Vagina (tissue), 2 donors: ENCODE measurements around the gene ATP6V0C. TPM values are rescaled to one million over a fixed set of nuclear protein-coding genes. Genes with fewer than 3 reads are reported as not detected.

Experiments used
- DNase-seq, 2 donors: peaks; one replicate each; pipeline ENCODE4 v3.0.0-alpha.2; 2017; ENCODE audit errors: extremely low spot score in 2 of 2
- H3K27ac ChIP-seq: fragments of 200-600 bp; sonication (generic); one replicate; pipeline ENCODE4 v1.5.1; 2019
- H3K27me3 ChIP-seq: fragments of 200-600 bp; sonication (generic); one replicate; pipeline ENCODE4 v1.5.1; 2019
- H3K36me3 ChIP-seq, 2 donors: fragments of 200-600 bp; sonication (generic); one replicate each; pipeline ENCODE4 v1.5.1; 2017 to 2019
- H3K4me1 ChIP-seq: fragments of 200-600 bp; sonication (generic); one replicate; pipeline ENCODE4 v1.5.1; 2019
- H3K4me3 ChIP-seq, 2 donors: fragments of 200-600 bp; sonication (generic); 1 replicate in 1 of 2; 2 replicates in 1 of 2; pipeline ENCODE4 v1.5.1; 2016 to 2019
- H3K9me3 ChIP-seq: fragments of 200-600 bp; sonication (generic); one replicate; pipeline ENCODE4 v1.5.1; 2019
- POLR2A ChIP-seq, 2 donors: fragments of 450-650 bp; IDR thresholded peaks; one replicate each; pipeline ENCODE4 v1.6.1; 2017; ENCODE audit warnings: antibody characterized with exemption in 2 of 2, mild to moderate bottlenecking in 2 of 2, moderate library complexity in 2 of 2
- POLR2AphosphoS5 ChIP-seq, 2 donors: sonication (generic); formaldehyde crosslinking; IDR thresholded peaks; one replicate each; pipeline ENCODE4 v1.9.0; 2017; ENCODE audit warnings: antibody characterized with exemption in 2 of 2, mild to moderate bottlenecking in 2 of 2, low read depth in 1 of 2; ENCODE audit not compliant: insufficient read depth in 1 of 2
- intact Hi-C: fragments of 100-400 bp; cut with DNase I; formaldehyde crosslinking; loops from one replicate; pipeline ENCODE4 v1.15.1; 2023
- total RNA-seq: library from RNA; depleted of rRNA; stranded (reverse); fragments of >200 nt; gene quantifications from one replicate; pipeline ENCODE4 v1.2.3, GENCODE V29; 2016
- TF ChIP-seq, protein P1 (sequence below), 3 experiments: fragments of 450-650 bp in 2 of 3; fragments of 200-600 bp in 1 of 3; sonication (generic) in 1 of 3; IDR thresholded peaks; one replicate each; pipeline ENCODE4 v1.5.1; 2017 to 2019; ENCODE audit warnings: antibody characterized with exemption in 3 of 3, mild to moderate bottlenecking in 2 of 3, moderate library complexity in 2 of 3

The ATP6V0C gene
- total RNA-seq, 1 donor from 2014 or later: 133 TPM

- H3K9me3 ChIP-seq: no peaks in the 10 kb centered on the region
- DNase-seq: no peak
- no peak for TF ChIP-seq POLR2AphosphoS5 (IDR thresholded peaks at IDR 0.05; ENCODE audit: insufficient read depth in 1 of 2, low read depth in 1 of 2)
- TF ChIP-seq, protein P1, sequence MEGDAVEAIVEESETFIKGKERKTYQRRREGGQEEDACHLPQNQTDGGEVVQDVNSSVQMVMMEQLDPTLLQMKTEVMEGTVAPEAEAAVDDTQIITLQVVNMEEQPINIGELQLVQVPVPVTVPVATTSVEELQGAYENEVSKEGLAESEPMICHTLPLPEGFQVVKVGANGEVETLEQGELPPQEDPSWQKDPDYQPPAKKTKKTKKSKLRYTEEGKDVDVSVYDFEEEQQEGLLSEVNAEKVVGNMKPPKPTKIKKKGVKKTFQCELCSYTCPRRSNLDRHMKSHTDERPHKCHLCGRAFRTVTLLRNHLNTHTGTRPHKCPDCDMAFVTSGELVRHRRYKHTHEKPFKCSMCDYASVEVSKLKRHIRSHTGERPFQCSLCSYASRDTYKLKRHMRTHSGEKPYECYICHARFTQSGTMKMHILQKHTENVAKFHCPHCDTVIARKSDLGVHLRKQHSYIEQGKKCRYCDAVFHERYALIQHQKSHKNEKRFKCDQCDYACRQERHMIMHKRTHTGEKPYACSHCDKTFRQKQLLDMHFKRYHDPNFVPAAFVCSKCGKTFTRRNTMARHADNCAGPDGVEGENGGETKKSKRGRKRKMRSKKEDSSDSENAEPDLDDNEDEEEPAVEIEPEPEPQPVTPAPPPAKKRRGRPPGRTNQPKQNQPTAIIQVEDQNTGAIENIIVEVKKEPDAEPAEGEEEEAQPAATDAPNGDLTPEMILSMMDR (IDR thresholded peaks at IDR 0.05): no peak
- TF ChIP-seq POLR2A (IDR thresholded peaks at IDR 0.05): no peak
- peaks cover 35% of the 10 kb centered on the region for H3K4me1 ChIP-seq
- no peak overlapping the region for H3K27ac ChIP-seq
- H3K4me3 ChIP-seq: no peak overlapping the region
- H3K36me3 ChIP-seq: peaks cover 0 to 10% of the 10 kb centered on the region in 2 donors
- intact Hi-C loops: no loop called here
- no peaks in the 10 kb centered on the region for H3K27me3 ChIP-seq
These were observed 18.7 kb upstream of the ATP6V0C start for GRCh38 chr16:2495041-2495440.

DNA sequence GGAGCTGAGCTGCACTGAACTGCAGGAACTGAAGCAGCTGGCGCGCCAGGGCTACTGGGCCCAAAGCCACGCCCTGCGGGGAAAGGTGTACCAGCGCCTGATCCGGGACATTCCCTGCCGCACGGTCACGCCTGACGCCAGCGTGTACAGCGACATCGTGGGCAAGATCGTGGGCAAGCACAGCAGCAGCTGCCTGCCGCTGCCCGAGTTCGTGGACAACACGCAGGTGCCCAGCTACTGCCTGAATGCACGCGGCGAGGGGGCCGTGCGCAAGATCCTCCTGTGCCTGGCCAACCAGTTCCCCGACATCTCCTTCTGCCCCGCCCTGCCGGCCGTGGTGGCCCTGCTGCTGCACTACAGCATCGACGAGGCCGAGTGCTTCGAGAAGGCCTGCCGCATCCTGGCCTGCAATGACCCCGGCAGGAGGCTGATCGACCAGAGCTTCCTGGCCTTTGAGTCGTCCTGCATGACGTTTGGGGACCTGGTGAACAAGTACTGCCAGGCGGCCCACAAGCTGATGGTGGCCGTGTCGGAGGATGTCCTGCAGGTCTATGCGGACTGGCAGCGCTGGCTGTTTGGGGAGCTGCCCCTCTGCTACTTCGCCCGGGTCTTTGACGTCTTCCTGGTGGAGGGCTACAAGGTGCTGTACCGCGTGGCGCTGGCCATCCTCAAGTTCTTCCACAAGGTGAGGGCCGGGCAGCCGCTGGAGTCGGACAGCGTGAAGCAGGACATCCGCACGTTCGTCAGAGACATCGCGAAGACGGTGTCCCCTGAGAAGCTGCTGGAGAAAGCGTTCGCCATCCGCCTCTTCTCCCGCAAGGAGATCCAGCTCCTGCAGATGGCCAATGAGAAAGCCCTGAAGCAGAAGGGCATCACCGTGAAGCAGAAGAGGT lies 17.3 kb upstream of the ATP6V0C start:
- H3K4me3 ChIP-seq: no peak overlapping the region
- peaks cover 0 to 10% of the 10 kb centered on the region in 2 donors for H3K36me3 ChIP-seq
- H3K9me3 ChIP-seq: no peaks in the 10 kb centered on the region
- TF ChIP-seq, protein P1 (IDR thresholded peaks at IDR 0.05): no peak
- TF ChIP-seq POLR2AphosphoS5 (IDR thresholded peaks at IDR 0.05; ENCODE audit: insufficient read depth in 1 of 2, low read depth in 1 of 2): no peak
- no peak for TF ChIP-seq POLR2A (IDR thresholded peaks at IDR 0.05)
- no peak for DNase-seq
- H3K4me1 ChIP-seq: peaks cover 42% of the 10 kb centered on the region
- H3K27ac ChIP-seq: no peak overlapping the region
- no peaks in the 10 kb centered on the region for H3K27me3 ChIP-seq
- intact Hi-C loops: no loop called here

DNA sequence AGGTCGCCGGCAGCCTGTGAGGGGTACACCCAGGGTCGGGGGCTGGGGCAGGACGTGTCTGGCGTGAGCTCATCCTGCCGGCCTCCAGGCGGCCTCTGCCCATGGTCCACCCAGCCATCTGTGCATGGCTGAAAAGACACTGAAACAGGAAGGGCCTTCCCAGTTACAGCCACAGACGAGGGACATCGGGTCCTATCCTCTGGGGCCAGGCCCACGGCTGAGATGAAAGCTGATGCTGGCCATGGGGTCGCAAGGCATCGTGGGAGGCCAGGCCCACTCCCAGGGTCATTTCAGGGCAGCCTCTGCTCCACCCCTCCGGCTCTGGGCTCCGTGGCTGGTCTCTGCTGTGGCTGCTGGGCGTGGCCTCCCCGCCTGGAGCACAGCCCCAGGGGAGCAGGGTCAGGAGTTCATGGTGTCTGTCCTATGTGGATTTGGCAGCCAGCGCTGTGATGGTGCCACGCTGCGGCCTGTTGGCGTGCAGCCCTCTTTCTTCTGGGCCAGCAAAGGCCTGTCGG lies 16.6 kb upstream of the ATP6V0C start:
- H3K4me1 ChIP-seq: peaks cover 49% of the 10 kb centered on the region
- no peak overlapping the region for H3K4me3 ChIP-seq
- TF ChIP-seq POLR2AphosphoS5 (IDR thresholded peaks at IDR 0.05; ENCODE audit: insufficient read depth in 1 of 2, low read depth in 1 of 2) (no peak), POLR2A (IDR thresholded peaks at IDR 0.05) (no peak)
- TF ChIP-seq, protein P1 (IDR thresholded peaks at IDR 0.05): no peak
- peaks cover 0 to 10% of the 10 kb centered on the region in 2 donors for H3K36me3 ChIP-seq
- H3K27me3 ChIP-seq: no peaks in the 10 kb centered on the region
- no peak overlapping the region for H3K27ac ChIP-seq
- no peaks in the 10 kb centered on the region for H3K9me3 ChIP-seq
- DNase-seq: no peak
- intact Hi-C loops: no loop called here

- Histone ChIP-seq H3K27ac (no peak overlapping the region), H3K36me3 (peaks cover 0 to 10% of the 10 kb centered on the region in 2 donors), H3K4me1 (peaks cover 56% of the 10 kb centered on the region), H3K27me3 (no peaks in the 10 kb centered on the region), H3K9me3 (no peaks in the 10 kb centered on the region), H3K4me3 (no peak overlapping the region)
- DNase-seq: no peak
- no peak for TF ChIP-seq POLR2A (IDR thresholded peaks at IDR 0.05)
- TF ChIP-seq POLR2AphosphoS5 (IDR thresholded peaks at IDR 0.05; ENCODE audit: insufficient read depth in 1 of 2, low read depth in 1 of 2): no peak
- TF ChIP-seq, protein P1 (IDR thresholded peaks at IDR 0.05): no peak
- intact Hi-C loops: no loop called here
These were observed 15.9 kb upstream of the ATP6V0C start for GRCh38 chr16:2497695-2498484.
